GM12878 (cell line): Measurements from ENCODE around the gene SLC24A3. TPM values are rescaled to one million over a fixed set of nuclear protein-coding genes. Genes with fewer than 3 reads are reported as not detected.

ENCODE experiments used
- ATAC-seq: fragments of 200-7000 bp; cut with Tn5 transposase; 3 replicates; pipeline ENCODE4 v1.9.1; 2020; ENCODE audit warnings: mild to moderate bottlenecking, moderate library complexity
- BruUV-seq: library from RNA; stranded (reverse); fragments of 400-500 nt; replicated peaks from 2 replicates; lab custom pipeline; 2021; lab: Mats Ljungman, UMichigan
- CTCF ChIA-PET: fragments of 300-600 bp; sonication (Branson Sonifier 250); formaldehyde crosslinking; extraction: SDS; loops from one replicate; lab custom pipeline; 2021; ENCODE audit warnings: inconsistent platforms; lab: Yijun Ruan, JAX
- POLR2A ChIA-PET: fragments of 350-600 bp; formaldehyde crosslinking; extraction: SDS; loops from one replicate; lab custom pipeline; 2021; ENCODE audit warnings: inconsistent platforms; lab: Charles Lee
- RAD21 ChIA-PET: fragments of 300-600 bp; sonication (Branson Sonifier 250); formaldehyde crosslinking; loops from one replicate; lab custom pipeline; 2023; ENCODE audit warnings: antibody characterized with exemption; ENCODE audit not compliant: unreplicated experiment; lab: Charles Lee
- SMC1A ChIA-PET: fragments of 300-600 bp; sonication (Branson Sonifier 250); formaldehyde crosslinking; loops from one replicate; lab custom pipeline; 2023; ENCODE audit not compliant: unreplicated experiment, uncharacterized antibody; lab: Charles Lee
- DNase-seq: peaks from one replicate; pipeline ENCODE4 v3.0.0-alpha.2; 2011; ENCODE audit warnings: low read depth, low spot score
- FAIRE-seq: peaks from 3 replicates; lab custom pipeline; 2011; peaks lifted over from hg19 to GRCh38; lab: Jason Lieb, UNC
- H2AFZ ChIP-seq: 2 replicates; pipeline ENCODE4 v1.6.0; 2011; ENCODE audit warnings: low read depth, low read length, control low read depth; ENCODE audit not compliant: control insufficient read depth
- H3K27ac ChIP-seq: 2 replicates; pipeline ENCODE4 v1.5.1; 2011; ENCODE audit warnings: control low read depth; ENCODE audit not compliant: control insufficient read depth, insufficient read depth
- H3K27me3 ChIP-seq, 2 experiments: replicated peaks in 1 of 2; 2 replicates each; pipeline versions ENCODE4 v1.6.0 to v1.6.1; 2011; ENCODE audit warnings: low read length in 1 of 2; ENCODE audit not compliant: control insufficient read depth in 2 of 2, insufficient read depth in 2 of 2
- H3K36me3 ChIP-seq, 2 experiments: 2 replicates each; pipeline ENCODE4 v1.5.1; 2011; ENCODE audit warnings: low read length in 1 of 2; ENCODE audit not compliant: control insufficient read depth in 2 of 2, insufficient read depth in 2 of 2
- H3K4me1 ChIP-seq: 2 replicates; pipeline ENCODE4 v1.6.1; 2011; ENCODE audit warnings: mild to moderate bottlenecking, low read length, moderate library complexity, mixed read lengths; ENCODE audit not compliant: control insufficient read depth, insufficient read depth
- H3K4me2 ChIP-seq: 2 replicates; pipeline ENCODE4 v1.6.0; 2011; ENCODE audit warnings: control low read depth; ENCODE audit not compliant: control insufficient read depth, insufficient read depth
- H3K4me3 ChIP-seq: fragments of 200-600 bp; sonication (generic); 2 replicates; pipeline ENCODE4 v1.5.1; 2016
- H3K79me2 ChIP-seq: 2 replicates; pipeline ENCODE4 v1.6.0; 2011; ENCODE audit warnings: low read length; ENCODE audit not compliant: control insufficient read depth, insufficient read depth
- H3K9ac ChIP-seq: 2 replicates; pipeline ENCODE4 v1.8.0; 2011; ENCODE audit warnings: low read length, control low read depth, mixed read lengths; ENCODE audit not compliant: control insufficient read depth, insufficient read depth
- H3K9me3 ChIP-seq: replicated peaks from 3 replicates; pipeline ENCODE4 v1.5.1; 2011; ENCODE audit warnings: mild to moderate bottlenecking, low read length; ENCODE audit not compliant: control insufficient read depth, insufficient read depth
- H4K20me1 ChIP-seq: 2 replicates; pipeline ENCODE4 v1.6.0; 2011; ENCODE audit not compliant: control insufficient read depth, insufficient read depth
- ASH2L ChIP-seq: fragments of 300-600, 200-600 bp; sonication (generic); IDR thresholded peaks from 2 replicates; pipeline ENCODE4 v1.6.1; 2017; ENCODE audit warnings: low read depth, mild to moderate bottlenecking, borderline replicate concordance
- BRCA1 ChIP-seq: IDR thresholded peaks from 2 replicates; pipeline ENCODE4 v1.6.1; 2011; ENCODE audit warnings: low read depth, low read length, improper control_type of control experiment
- E2F4 ChIP-seq: IDR thresholded peaks from 2 replicates; pipeline ENCODE4 v1.6.1; 2012; ENCODE audit warnings: low read depth, low read length, improper control_type of control experiment
- HSF1 ChIP-seq: fragments of 150-350 bp; IDR thresholded peaks from 2 replicates; pipeline ENCODE4 v1.6.1; 2014; ENCODE audit warnings: mild to moderate bottlenecking, low read depth, low read length
- JUNB ChIP-seq: IDR thresholded peaks from 2 replicates; pipeline ENCODE4 v1.6.1; 2016; ENCODE audit warnings: antibody characterized with exemption, mild to moderate bottlenecking
- MTA2 ChIP-seq: fragments of 450-650 bp; IDR thresholded peaks from 2 replicates; pipeline ENCODE4 v1.6.1; 2016; ENCODE audit warnings: low read depth, mild to moderate bottlenecking, moderate library complexity
- NFXL1 ChIP-seq: fragments of 450-650 bp; IDR thresholded peaks from 2 replicates; pipeline ENCODE4 v1.6.1; 2017; ENCODE audit warnings: antibody characterized with exemption, mild to moderate bottlenecking, borderline replicate concordance
- RAD51 ChIP-seq: fragments of 450-650 bp; IDR thresholded peaks from 2 replicates; pipeline ENCODE4 v1.6.1; 2016; ENCODE audit warnings: moderate library complexity, mild to moderate bottlenecking, inconsistent platforms
- SIN3A ChIP-seq: IDR thresholded peaks from 2 replicates; pipeline ENCODE4 v1.6.1; 2012; ENCODE audit warnings: low read depth, low read length, improper control_type of control experiment
- STAT3 ChIP-seq: IDR thresholded peaks from 2 replicates; pipeline ENCODE4 v1.6.1; 2011; ENCODE audit warnings: low read depth, low read length, improper control_type of control experiment
- ZBED1 ChIP-seq: IDR thresholded peaks from 2 replicates; pipeline ENCODE4 v1.6.1; 2016; ENCODE audit warnings: borderline replicate concordance
- WGBS: methylation state at CpG from one replicate; pipeline ENCODE4 v1.1.6; 2016; ENCODE audit warnings: low lambda C conversion rate; ENCODE audit not compliant: insufficient replicate concordance, insufficient coverage; ENCODE audit errors: missing lambda C conversion rate; 5-methylcytosine and 5-hydroxymethylcytosine counted together
- in situ Hi-C: fragments of 300-500 bp; cut with MboI; formaldehyde crosslinking; loops from 9 replicates; pipeline ENCODE4 v1.14.3; 2018; ENCODE audit warnings: mixed read lengths
- intact Hi-C: fragments of 100-400 bp; cut with micrococcal nuclease; formaldehyde crosslinking; loops from one replicate; pipeline ENCODE4 v1.14.2; 2022; ENCODE audit not compliant: unreplicated experiment
- polyA plus RNA-seq, 11 experiments: library from polyadenylated mRNA; depleted of rRNA in 4 of 11; unstranded in 6 of 11; stranded (reverse) in 5 of 11; fragments of >200 nt; fragmentation: Nextera tagmentation in 4 of 11; fragmentation: Illumina TruSeq in 1 of 11; extraction: Ambion mirVana in 4 of 11; extraction: Trizol in 1 of 11; gene quantifications; 1 replicate in 1 of 11; 2 replicates in 10 of 11; pipeline versions ENCODE4 v1.2.1 to v1.2.3, GENCODE V29; 2011 to 2016; ENCODE audit warnings: inconsistent platforms in 2 of 11, missing spikeins in 2 of 11, low read depth in 1 of 11
- total RNA-seq, 4 experiments: library from RNA; depleted of rRNA in 3 of 4; stranded (reverse); fragments of >200 nt in 3 of 4; fragmentation: Illumina TruSeq in 1 of 4; extraction: Trizol in 1 of 4; gene quantifications; 2 replicates each; pipeline versions ENCODE4 v1.2.1 to v1.2.3, GENCODE V29; 2013 to 2021
- TF ChIP-seq, protein P1 (sequence below): fragments of 450-650 bp; IDR thresholded peaks from 2 replicates; pipeline ENCODE4 v1.6.1; 2017; ENCODE audit warnings: mild to moderate bottlenecking, moderate library complexity
- TF ChIP-seq, protein P2 (sequence below): fragments of 450-650 bp; IDR thresholded peaks from 2 replicates; pipeline ENCODE4 v1.6.1; 2016; ENCODE audit warnings: mild to moderate bottlenecking

Gene SLC24A3
- total and polyA plus RNA-seq, 10 of the 15 experiments (the other 5 are each of a cell fraction or from before 2014, with no cell fraction given), result 0.04 TPM; not detected in 9

- FAIRE-seq (no peak), DNase-seq (no peak), ATAC-seq (peak; percentile 35)
- no peak overlapping the region for H3K9ac ChIP-seq
- 6% methylated on average over 1 of the region's 1 CpG for WGBS
- in situ Hi-C loops, result no loop called here
- SMC1A ChIA-PET, result interaction anchor here (0.9 to 4.7 kb wide), 7 partner anchors 12 to 118 kb away, joined by 3 to 23 read pairs (median 4); no protein-coding TSS in a partner anchor
- intact Hi-C loops, result no loop called here
- POLR2A ChIA-PET, result interaction anchor here (0.5 to 1.0 kb wide), 3 partner anchors 12 to 49 kb away, joined by 3 to 5 read pairs (median 4); partner anchors contain the start of gene RIN2
- H2AFZ ChIP-seq, result no peak overlapping the region
- CTCF ChIA-PET, result interaction anchor here (0.7 to 2.6 kb wide), 3 partner anchors 25 to 894 kb away, joined by 3 to 10 read pairs (median 4); no protein-coding TSS in a partner anchor
- peaks cover 0 to 3% of the 10 kb centered on the region in 2 experiments; a peak in 2 of 4 replicates for H3K27me3 ChIP-seq
- no peaks in the 10 kb centered on the region for H3K36me3 ChIP-seq
- H3K4me2 ChIP-seq, result no peak overlapping the region
- H3K4me3 ChIP-seq, result no peak overlapping the region
- RAD21 ChIA-PET, result interaction anchor here (1.0 to 2.0 kb wide), 3 partner anchors 27 to 235 kb away, joined by 3 to 7 read pairs (median 3); no protein-coding TSS in a partner anchor
- no peaks in the 10 kb centered on the region for H4K20me1 ChIP-seq
- H3K9me3 ChIP-seq, result no peaks in the 10 kb centered on the region
- no peak overlapping the region for H3K27ac ChIP-seq
- BruUV-seq, result no TSS peak
- H3K79me2 ChIP-seq, result no peaks in the 10 kb centered on the region
- H3K4me1 ChIP-seq, result no peaks in the 10 kb centered on the region
- no peak for TF ChIP-seq JUNB
- TF ChIP-seq MTA2, result no peak
- no peak for TF ChIP-seq HSF1
- TF ChIP-seq, protein P1, sequence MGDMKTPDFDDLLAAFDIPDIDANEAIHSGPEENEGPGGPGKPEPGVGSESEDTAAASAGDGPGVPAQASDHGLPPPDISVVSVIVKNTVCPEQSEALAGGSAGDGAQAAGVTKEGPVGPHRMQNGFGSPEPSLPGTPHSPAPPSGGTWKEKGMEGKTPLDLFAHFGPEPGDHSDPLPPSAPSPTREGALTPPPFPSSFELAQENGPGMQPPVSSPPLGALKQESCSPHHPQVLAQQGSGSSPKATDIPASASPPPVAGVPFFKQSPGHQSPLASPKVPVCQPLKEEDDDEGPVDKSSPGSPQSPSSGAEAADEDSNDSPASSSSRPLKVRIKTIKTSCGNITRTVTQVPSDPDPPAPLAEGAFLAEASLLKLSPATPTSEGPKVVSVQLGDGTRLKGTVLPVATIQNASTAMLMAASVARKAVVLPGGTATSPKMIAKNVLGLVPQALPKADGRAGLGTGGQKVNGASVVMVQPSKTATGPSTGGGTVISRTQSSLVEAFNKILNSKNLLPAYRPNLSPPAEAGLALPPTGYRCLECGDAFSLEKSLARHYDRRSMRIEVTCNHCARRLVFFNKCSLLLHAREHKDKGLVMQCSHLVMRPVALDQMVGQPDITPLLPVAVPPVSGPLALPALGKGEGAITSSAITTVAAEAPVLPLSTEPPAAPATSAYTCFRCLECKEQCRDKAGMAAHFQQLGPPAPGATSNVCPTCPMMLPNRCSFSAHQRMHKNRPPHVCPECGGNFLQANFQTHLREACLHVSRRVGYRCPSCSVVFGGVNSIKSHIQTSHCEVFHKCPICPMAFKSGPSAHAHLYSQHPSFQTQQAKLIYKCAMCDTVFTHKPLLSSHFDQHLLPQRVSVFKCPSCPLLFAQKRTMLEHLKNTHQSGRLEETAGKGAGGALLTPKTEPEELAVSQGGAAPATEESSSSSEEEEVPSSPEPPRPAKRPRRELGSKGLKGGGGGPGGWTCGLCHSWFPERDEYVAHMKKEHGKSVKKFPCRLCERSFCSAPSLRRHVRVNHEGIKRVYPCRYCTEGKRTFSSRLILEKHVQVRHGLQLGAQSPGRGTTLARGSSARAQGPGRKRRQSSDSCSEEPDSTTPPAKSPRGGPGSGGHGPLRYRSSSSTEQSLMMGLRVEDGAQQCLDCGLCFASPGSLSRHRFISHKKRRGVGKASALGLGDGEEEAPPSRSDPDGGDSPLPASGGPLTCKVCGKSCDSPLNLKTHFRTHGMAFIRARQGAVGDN, result no peak
- TF ChIP-seq, protein P2, sequence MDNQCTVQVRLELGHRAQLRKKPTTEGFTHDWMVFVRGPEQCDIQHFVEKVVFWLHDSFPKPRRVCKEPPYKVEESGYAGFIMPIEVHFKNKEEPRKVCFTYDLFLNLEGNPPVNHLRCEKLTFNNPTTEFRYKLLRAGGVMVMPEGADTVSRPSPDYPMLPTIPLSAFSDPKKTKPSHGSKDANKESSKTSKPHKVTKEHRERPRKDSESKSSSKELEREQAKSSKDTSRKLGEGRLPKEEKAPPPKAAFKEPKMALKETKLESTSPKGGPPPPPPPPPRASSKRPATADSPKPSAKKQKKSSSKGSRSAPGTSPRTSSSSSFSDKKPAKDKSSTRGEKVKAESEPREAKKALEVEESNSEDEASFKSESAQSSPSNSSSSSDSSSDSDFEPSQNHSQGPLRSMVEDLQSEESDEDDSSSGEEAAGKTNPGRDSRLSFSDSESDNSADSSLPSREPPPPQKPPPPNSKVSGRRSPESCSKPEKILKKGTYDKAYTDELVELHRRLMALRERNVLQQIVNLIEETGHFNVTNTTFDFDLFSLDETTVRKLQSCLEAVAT, result no peak
- TF ChIP-seq ZBED1, result no peak
- TF ChIP-seq RAD51, result no peak
- TF ChIP-seq NFXL1, result no peak
- TF ChIP-seq BRCA1, result no peak
- TF ChIP-seq STAT3, result no peak
- TF ChIP-seq SIN3A, result no peak
- TF ChIP-seq ASH2L, result no peak
- TF ChIP-seq E2F4, result no peak
Measured at GRCh38 chr20:19709635-19710335, 497.3 kb downstream of the SLC24A3 start.
